IPS-NIHi7 (cell line): Measurements from ENCODE around the gene MAPK12.

Experiments used
- DNase-seq: peaks from one replicate; pipeline ENCODE4 v3.0.0; 2012; ENCODE audit warnings: mixed read lengths; ENCODE audit errors: extremely low spot score

Gene MAPK12

GRCh38 chr22:50232481-50233151 lies 28.9 kb downstream of the MAPK12 start:
- DNase-seq: no peak

- DNase-seq: no peak
Observed at GRCh38 chr22:50229370-50229769, 32.1 kb downstream of the MAPK12 start.

- no peak for DNase-seq
Observed at GRCh38 chr22:50228366-50228765, 33.1 kb downstream of the MAPK12 start.

- DNase-seq: no peak
Observed at GRCh38 chr22:50227579-50228215, 33.8 kb downstream of the MAPK12 start.

- no peak for DNase-seq
Observed at GRCh38 chr22:50226875-50227165, 34.7 kb downstream of the MAPK12 start.

GRCh38 chr22:50226063-50226874 lies 35.2 kb downstream of the MAPK12 start:
- DNase-seq: no peak

GRCh38 chr22:50225200-50225969 lies 36.1 kb downstream of the MAPK12 start:
- no peak for DNase-seq

- no peak for DNase-seq
Observed at GRCh38 chr22:50224071-50224470, 37.4 kb downstream of the MAPK12 start.

GRCh38 chr22:50222508-50222907 lies 39.0 kb downstream of the MAPK12 start:
- DNase-seq: no peak

GRCh38 chr22:50221410-50222300 lies 39.8 kb downstream of the MAPK12 start:
- no peak for DNase-seq

GRCh38 chr22:50220603-50221409 lies 40.7 kb downstream of the MAPK12 start:
- no peak for DNase-seq

- no peak for DNase-seq
Observed at GRCh38 chr22:50219800-50220602, 41.5 kb downstream of the MAPK12 start.

GRCh38 chr22:50218996-50219727 lies 42.3 kb downstream of the MAPK12 start:
- DNase-seq: peak; percentile 84

GRCh38 chr22:50218153-50218995 lies 43.1 kb downstream of the MAPK12 start:
- no peak for DNase-seq

- no peak for DNase-seq
Observed at GRCh38 chr22:50217543-50218152, 43.8 kb downstream of the MAPK12 start.

GRCh38 chr22:50216684-50217520 lies 44.6 kb downstream of the MAPK12 start:
- DNase-seq: no peak
